SK-N-SH (cell line): ENCODE measurements around the gene RAB18.

Source experiments
- EZH2phosphoT487 ChIP-seq: fragments of 200-600 bp; sonication (generic); IDR thresholded peaks from 2 replicates; pipeline ENCODE4 v1.6.1; 2017; ENCODE audit warnings: low read depth, mixed run types, mild to moderate bottlenecking, antibody characterized with exemption, moderate library complexity, borderline replicate concordance
- FOSL2 ChIP-seq: IDR thresholded peaks from 2 replicates; pipeline ENCODE4 v1.4.0; 2012; ENCODE audit warnings: low read depth, mild to moderate bottlenecking, moderate library complexity, borderline replicate concordance
- MXI1 ChIP-seq: IDR thresholded peaks from 2 replicates; pipeline ENCODE4 v1.6.1; 2012; ENCODE audit warnings: mild to moderate bottlenecking, low read depth, low read length, improper control_type of control experiment
- NFIC ChIP-seq: IDR thresholded peaks from 2 replicates; pipeline ENCODE4 v1.4.0; 2012; ENCODE audit warnings: borderline replicate concordance
- POLR2AphosphoS5 ChIP-seq: IDR thresholded peaks from 2 replicates; pipeline ENCODE4 v1.6.1; 2012; ENCODE audit warnings: low read depth, low read length
- SIN3A ChIP-seq: IDR thresholded peaks from 2 replicates; pipeline ENCODE4 v1.6.1; 2012; ENCODE audit warnings: low read depth, mild to moderate bottlenecking, low read length, moderate library complexity, borderline replicate concordance
- TAF1 ChIP-seq: IDR thresholded peaks from 2 replicates; pipeline ENCODE4 v1.6.1; 2012; ENCODE audit warnings: low read depth, mild to moderate bottlenecking, low read length, moderate library complexity, borderline replicate concordance
- TEAD4 ChIP-seq: IDR thresholded peaks from 2 replicates; pipeline ENCODE4 v1.4.0; 2012; ENCODE audit warnings: mild to moderate bottlenecking, borderline replicate concordance; ENCODE audit not compliant: insufficient read depth
- TF ChIP-seq, protein P1 (sequence below): fragments of 200-600 bp; sonication (generic); IDR thresholded peaks from 2 replicates; pipeline ENCODE4 v1.6.1; 2017; ENCODE audit warnings: antibody characterized with exemption, mild to moderate bottlenecking, moderate library complexity
- TF ChIP-seq, protein P2 (sequence below): fragments of 150-350 bp; IDR thresholded peaks from 2 replicates; pipeline ENCODE4 v1.6.1; 2016; ENCODE audit warnings: mild to moderate bottlenecking, low read depth, low read length
- TF ChIP-seq, protein P3 (sequence below): IDR thresholded peaks from 2 replicates; pipeline ENCODE4 v1.4.0; 2012; ENCODE audit warnings: low read depth

DNA sequence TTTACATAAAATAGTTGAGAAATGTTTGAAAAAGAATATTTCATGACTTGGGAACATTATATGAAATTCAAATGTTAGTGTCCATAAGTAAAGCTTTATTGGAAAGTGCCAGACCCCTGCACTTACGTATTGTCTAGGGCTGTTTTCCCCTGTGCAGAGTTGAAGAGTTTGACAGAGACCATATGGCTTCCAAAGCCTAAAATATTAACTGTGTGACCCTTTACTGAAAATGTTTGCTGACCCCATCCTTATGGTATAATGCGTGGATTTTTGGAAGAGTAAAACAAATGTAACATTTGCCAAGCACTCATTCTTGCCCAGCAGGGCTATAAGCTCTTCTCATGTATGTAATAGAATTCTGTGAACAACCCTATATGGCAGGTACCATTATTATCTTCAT lies 40.1 kb upstream of the RAB18 start:
- TF ChIP-seq, protein P1, sequence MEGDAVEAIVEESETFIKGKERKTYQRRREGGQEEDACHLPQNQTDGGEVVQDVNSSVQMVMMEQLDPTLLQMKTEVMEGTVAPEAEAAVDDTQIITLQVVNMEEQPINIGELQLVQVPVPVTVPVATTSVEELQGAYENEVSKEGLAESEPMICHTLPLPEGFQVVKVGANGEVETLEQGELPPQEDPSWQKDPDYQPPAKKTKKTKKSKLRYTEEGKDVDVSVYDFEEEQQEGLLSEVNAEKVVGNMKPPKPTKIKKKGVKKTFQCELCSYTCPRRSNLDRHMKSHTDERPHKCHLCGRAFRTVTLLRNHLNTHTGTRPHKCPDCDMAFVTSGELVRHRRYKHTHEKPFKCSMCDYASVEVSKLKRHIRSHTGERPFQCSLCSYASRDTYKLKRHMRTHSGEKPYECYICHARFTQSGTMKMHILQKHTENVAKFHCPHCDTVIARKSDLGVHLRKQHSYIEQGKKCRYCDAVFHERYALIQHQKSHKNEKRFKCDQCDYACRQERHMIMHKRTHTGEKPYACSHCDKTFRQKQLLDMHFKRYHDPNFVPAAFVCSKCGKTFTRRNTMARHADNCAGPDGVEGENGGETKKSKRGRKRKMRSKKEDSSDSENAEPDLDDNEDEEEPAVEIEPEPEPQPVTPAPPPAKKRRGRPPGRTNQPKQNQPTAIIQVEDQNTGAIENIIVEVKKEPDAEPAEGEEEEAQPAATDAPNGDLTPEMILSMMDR = no peak
- TF ChIP-seq TEAD4 (no peak), TAF1 (no peak), FOSL2 (no peak), SIN3A (no peak), NFIC (no peak), EZH2phosphoT487 (no peak), MXI1 (no peak), POLR2AphosphoS5 (no peak)
- TF ChIP-seq, protein P2, sequence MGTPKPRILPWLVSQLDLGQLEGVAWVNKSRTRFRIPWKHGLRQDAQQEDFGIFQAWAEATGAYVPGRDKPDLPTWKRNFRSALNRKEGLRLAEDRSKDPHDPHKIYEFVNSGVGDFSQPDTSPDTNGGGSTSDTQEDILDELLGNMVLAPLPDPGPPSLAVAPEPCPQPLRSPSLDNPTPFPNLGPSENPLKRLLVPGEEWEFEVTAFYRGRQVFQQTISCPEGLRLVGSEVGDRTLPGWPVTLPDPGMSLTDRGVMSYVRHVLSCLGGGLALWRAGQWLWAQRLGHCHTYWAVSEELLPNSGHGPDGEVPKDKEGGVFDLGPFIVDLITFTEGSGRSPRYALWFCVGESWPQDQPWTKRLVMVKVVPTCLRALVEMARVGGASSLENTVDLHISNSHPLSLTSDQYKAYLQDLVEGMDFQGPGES = no peak
- TF ChIP-seq, protein P3, sequence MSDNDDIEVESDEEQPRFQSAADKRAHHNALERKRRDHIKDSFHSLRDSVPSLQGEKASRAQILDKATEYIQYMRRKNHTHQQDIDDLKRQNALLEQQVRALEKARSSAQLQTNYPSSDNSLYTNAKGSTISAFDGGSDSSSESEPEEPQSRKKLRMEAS = no peak
